GM23248 (cell line): ENCODE measurements around the gene ULK4.

Source experiments
- EZH2 ChIP-seq: fragments of 200-600 bp; sonication (generic); IDR thresholded peaks from 2 replicates; pipeline ENCODE4 v1.6.1; 2018; ENCODE audit warnings: antibody characterized with exemption, mild to moderate bottlenecking; ENCODE audit not compliant: insufficient read depth, poor library complexity, severe bottlenecking
- EZH2phosphoT487 ChIP-seq: fragments of 200-600 bp; sonication (generic); IDR thresholded peaks from 2 replicates; pipeline ENCODE4 v1.6.1; 2018; ENCODE audit warnings: antibody characterized with exemption, moderate library complexity, mild to moderate bottlenecking, low read depth; ENCODE audit not compliant: insufficient read depth

DNA sequence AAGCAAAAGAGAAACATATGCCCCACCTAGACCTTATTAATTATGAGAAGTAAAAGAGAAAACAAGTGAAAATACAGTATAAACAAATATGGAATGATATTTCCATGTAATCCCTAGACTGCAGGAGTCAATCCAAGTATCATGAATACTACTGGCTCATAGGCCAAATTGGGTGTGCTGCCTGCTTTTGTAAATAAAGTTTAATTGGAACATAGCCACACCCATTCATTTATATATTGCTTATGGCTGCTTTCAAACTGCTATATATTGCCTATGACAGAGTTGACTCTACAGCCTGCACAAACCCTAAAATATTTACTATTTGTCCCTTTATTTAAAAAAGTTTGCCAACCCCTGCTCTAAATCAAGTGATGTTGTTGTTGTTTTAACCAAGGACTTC, 5.3 kb downstream of the ULK4 start:
- TF ChIP-seq EZH2phosphoT487 (no peak), EZH2 (no peak)
